ENCODE results near the gene UBASH3B.

Gene UBASH3B

DNA sequence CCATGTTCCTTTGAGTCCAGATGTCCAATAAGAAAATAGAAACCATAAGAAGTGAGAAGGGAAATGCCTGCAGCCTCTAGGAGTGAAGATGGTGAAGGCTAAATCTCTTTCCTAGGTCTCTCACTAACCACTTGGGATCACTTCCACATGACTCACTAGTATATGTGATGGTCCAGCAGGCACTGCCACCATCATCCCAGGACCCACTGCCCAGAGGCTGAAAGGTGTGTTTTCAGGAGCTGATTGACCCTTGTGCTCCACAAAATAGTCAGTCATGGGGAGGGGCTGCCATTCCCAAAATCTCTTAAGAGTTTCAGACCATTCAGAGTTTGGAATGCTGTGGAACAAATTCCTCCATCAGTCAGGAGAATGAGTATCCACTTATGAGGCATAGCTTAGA lies 22.9 kb downstream of the UBASH3B start:
- H3K9me3 ChIP-seq: no peaks in the 10 kb centered on the region
- no peaks in the 10 kb centered on the region for H3K4me1 ChIP-seq
- TF ChIP-seq, protein P1, sequence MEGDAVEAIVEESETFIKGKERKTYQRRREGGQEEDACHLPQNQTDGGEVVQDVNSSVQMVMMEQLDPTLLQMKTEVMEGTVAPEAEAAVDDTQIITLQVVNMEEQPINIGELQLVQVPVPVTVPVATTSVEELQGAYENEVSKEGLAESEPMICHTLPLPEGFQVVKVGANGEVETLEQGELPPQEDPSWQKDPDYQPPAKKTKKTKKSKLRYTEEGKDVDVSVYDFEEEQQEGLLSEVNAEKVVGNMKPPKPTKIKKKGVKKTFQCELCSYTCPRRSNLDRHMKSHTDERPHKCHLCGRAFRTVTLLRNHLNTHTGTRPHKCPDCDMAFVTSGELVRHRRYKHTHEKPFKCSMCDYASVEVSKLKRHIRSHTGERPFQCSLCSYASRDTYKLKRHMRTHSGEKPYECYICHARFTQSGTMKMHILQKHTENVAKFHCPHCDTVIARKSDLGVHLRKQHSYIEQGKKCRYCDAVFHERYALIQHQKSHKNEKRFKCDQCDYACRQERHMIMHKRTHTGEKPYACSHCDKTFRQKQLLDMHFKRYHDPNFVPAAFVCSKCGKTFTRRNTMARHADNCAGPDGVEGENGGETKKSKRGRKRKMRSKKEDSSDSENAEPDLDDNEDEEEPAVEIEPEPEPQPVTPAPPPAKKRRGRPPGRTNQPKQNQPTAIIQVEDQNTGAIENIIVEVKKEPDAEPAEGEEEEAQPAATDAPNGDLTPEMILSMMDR (IDR thresholded peaks at IDR 0.05; ENCODE audit: low read depth, low read length): no peak
- no peak for DNase-seq
- no peak overlapping the region for H3K4me3 ChIP-seq (ENCODE audit: low read depth, low read length)
- no peaks in the 10 kb centered on the region for H3K36me3 ChIP-seq
- peaks cover 10% of the 10 kb centered on the region for H3K27me3 ChIP-seq

DNA sequence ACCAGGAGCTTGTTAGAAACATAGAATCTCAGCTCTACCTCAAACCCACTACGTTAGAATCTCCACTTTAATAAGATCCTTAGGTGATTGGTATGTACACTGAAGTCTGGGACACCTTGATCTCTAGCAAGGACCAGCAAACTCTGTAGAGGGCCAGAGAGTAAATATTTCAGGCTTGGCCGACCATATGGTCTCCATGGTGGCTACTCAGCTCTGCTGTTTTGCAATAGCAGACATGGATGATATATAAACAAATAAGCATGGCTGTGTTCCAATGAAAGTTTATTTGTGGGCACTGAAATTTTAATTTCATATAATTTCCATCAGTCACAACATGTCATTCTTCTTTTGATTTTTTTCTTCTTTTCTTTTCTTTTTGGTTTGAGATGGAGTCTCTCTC lies 23.9 kb downstream of the UBASH3B start:
- Histone ChIP-seq H3K9me3 (no peaks in the 10 kb centered on the region), H3K27me3 (peaks cover 14% of the 10 kb centered on the region), H3K4me3 (ENCODE audit: low read depth, low read length) (no peak overlapping the region), H3K4me1 (no peaks in the 10 kb centered on the region), H3K36me3 (no peaks in the 10 kb centered on the region)
- TF ChIP-seq, protein P1 (IDR thresholded peaks at IDR 0.05; ENCODE audit: low read depth, low read length): no peak
- DNase-seq: no peak

DNA sequence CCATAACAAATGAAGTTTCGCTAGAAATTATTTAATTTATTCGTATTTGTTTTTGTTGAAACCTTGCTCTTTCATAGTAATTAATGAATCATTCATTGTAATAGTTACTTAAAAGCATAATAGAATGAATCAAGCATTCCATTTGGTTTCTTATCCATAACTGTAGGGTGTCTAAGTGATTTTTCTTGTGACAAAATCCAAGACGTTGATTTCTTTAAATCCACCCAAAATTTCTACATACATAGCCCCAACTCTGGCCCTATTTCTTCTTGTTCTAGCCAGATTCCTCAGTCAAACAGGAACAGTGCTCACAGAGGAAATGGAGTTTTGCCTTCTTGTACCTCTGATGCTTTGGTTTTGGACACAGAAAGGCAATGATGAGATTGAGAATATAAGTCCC lies 25.5 kb downstream of the UBASH3B start:
- Histone ChIP-seq H3K4me3 (ENCODE audit: low read depth, low read length) (no peak overlapping the region), H3K4me1 (no peaks in the 10 kb centered on the region), H3K27me3 (peaks cover 19% of the 10 kb centered on the region), H3K36me3 (no peaks in the 10 kb centered on the region), H3K9me3 (no peaks in the 10 kb centered on the region)
- TF ChIP-seq, protein P1 (IDR thresholded peaks at IDR 0.05; ENCODE audit: low read depth, low read length): no peak
- no peak for DNase-seq

DNA sequence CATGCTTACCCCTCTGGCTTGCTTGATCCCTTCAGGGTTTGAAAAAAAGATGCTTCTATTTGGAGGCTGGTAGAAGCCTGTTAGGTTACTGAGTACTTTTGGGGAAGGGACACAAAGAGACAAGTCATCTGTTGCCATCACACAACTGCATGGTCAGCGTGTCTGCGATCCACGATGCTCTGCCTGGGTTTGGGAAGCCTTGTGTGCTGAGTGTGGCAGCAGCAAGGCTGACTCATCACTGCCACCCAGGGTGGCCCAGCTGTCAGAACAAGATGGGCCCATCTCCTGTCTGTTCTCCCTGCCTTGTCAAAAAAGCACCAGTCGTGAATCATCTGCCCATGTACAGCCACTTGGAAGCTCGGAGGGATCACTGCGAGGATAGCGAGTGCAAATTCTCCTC lies 26.2 kb downstream of the UBASH3B start:
- Histone ChIP-seq H3K4me1 (no peaks in the 10 kb centered on the region), H3K4me3 (ENCODE audit: low read depth, low read length) (no peak overlapping the region), H3K9me3 (no peaks in the 10 kb centered on the region), H3K36me3 (no peaks in the 10 kb centered on the region), H3K27me3 (peaks cover 19% of the 10 kb centered on the region)
- DNase-seq: no peak
- TF ChIP-seq, protein P1 (IDR thresholded peaks at IDR 0.05; ENCODE audit: low read depth, low read length): no peak

DNA sequence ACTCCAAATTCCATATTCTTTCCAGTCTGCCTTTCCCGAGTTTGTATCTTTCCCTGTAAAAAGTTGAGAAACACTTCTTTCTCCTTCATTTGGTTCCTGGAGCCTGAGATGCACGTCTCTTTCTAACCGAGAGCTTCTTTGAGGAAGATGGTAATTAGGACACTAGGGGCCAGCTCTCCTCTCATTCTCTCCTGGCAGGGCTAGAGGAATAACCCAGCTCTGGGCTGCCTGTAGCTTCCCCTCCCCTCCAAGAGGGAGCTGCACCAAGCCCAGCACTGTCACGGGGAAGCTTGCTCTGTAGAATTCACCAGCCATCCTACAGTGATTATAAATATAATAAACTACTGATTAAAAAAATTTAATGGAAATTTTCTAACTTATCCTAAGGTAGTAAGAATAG lies 26.9 kb downstream of the UBASH3B start:
- Histone ChIP-seq H3K36me3 (no peaks in the 10 kb centered on the region), H3K4me1 (no peaks in the 10 kb centered on the region), H3K4me3 (ENCODE audit: low read depth, low read length) (no peak overlapping the region), H3K9me3 (no peaks in the 10 kb centered on the region), H3K27me3 (peaks cover 19% of the 10 kb centered on the region)
- TF ChIP-seq, protein P1 (IDR thresholded peaks at IDR 0.05; ENCODE audit: low read depth, low read length): no peak
- no peak for DNase-seq

DNA sequence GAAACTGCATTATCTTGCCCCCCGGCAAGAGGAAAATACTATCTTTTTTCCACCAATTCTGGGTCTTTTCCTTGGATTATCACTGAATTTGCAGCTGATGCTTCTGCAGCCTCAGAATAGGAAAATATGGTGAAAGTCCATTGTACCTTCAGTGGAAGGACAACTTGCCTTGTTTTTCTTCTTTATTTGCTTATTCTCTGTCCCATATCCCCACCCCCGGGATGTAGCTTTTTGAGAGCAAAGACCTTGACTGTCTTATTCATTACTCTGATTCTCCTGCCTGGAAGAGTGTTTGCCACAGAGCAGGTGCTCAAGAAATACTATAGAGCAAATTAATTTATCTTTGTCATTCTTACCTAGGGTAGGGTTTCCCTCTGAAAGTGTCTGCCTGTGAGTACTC lies 29.5 kb downstream of the UBASH3B start:
- TF ChIP-seq, protein P1 (IDR thresholded peaks at IDR 0.05; ENCODE audit: low read depth, low read length): no peak
- H3K36me3 ChIP-seq: no peaks in the 10 kb centered on the region
- no peak for DNase-seq
- H3K9me3 ChIP-seq: no peaks in the 10 kb centered on the region
- no peak overlapping the region for H3K4me3 ChIP-seq (ENCODE audit: low read depth, low read length)
- H3K27me3 ChIP-seq: peaks cover 15% of the 10 kb centered on the region
- no peaks in the 10 kb centered on the region for H3K4me1 ChIP-seq

All from BE2C (cell line).